Thoracic aorta (tissue), 2 donors: ENCODE results near the gene RBM45. TPM values are rescaled to one million over a fixed set of nuclear protein-coding genes. Genes with fewer than 3 reads are reported as not detected.

Experiments
- ATAC-seq: fragments of 150-250 bp; one replicate; pipeline ENCODE4 v1.8.0; 2017; ENCODE audit warnings: low read depth; ENCODE audit not compliant: insufficient number of reproducible peaks, low FRiP score
- DNase-seq: peaks from one replicate; pipeline ENCODE4 v3.0.0-alpha.2; 2020; ENCODE audit warnings: low spot score
- H3K27ac ChIP-seq, 2 donors: fragments of 200-600 bp; sonication (generic); 1 replicate in 1 of 2; 2 replicates in 1 of 2; pipeline ENCODE4 v1.5.1; 2016; ENCODE audit warnings: mild to moderate bottlenecking in 2 of 2, moderate library complexity in 2 of 2
- H3K27me3 ChIP-seq: fragments of 200-600 bp; sonication (generic); replicated peaks from 2 replicates; pipeline ENCODE4 v1.6.0; 2016; ENCODE audit warnings: mild to moderate bottlenecking; ENCODE audit not compliant: insufficient read depth
- H3K36me3 ChIP-seq: fragments of 200-600 bp; sonication (generic); one replicate; pipeline ENCODE4 v1.5.1; 2016
- H3K4me1 ChIP-seq, 2 donors: fragments of 200-600 bp; sonication (generic); 1 replicate in 1 of 2; 2 replicates in 1 of 2; pipeline versions ENCODE4 v1.5.1 to v1.6.0; 2016; ENCODE audit warnings: low read depth in 2 of 2, mild to moderate bottlenecking in 1 of 2; ENCODE audit not compliant: control insufficient read depth in 1 of 2
- H3K4me3 ChIP-seq: fragments of 200-600 bp; sonication (generic); 2 replicates; pipeline ENCODE4 v1.5.1; 2016; ENCODE audit warnings: mild to moderate bottlenecking
- H3K9me3 ChIP-seq: fragments of 200-600 bp; sonication (generic); 2 replicates; pipeline ENCODE4 v1.5.1; 2016
- total RNA-seq, 2 donors: library from RNA; depleted of rRNA; stranded (reverse); fragments of >200 nt; gene quantifications; one replicate each; pipeline versions ENCODE4 v1.1.0 to v1.2.3, GENCODE V29; 2016
- TF ChIP-seq, protein P1 (sequence below): fragments of 200-600 bp; sonication (generic); IDR thresholded peaks from one replicate; pipeline ENCODE4 v1.5.1; 2019; ENCODE audit warnings: antibody characterized with exemption

The RBM45 gene
- total RNA-seq, 2 donors from 2014 or later: 12.0 to 18.3 TPM

DNA sequence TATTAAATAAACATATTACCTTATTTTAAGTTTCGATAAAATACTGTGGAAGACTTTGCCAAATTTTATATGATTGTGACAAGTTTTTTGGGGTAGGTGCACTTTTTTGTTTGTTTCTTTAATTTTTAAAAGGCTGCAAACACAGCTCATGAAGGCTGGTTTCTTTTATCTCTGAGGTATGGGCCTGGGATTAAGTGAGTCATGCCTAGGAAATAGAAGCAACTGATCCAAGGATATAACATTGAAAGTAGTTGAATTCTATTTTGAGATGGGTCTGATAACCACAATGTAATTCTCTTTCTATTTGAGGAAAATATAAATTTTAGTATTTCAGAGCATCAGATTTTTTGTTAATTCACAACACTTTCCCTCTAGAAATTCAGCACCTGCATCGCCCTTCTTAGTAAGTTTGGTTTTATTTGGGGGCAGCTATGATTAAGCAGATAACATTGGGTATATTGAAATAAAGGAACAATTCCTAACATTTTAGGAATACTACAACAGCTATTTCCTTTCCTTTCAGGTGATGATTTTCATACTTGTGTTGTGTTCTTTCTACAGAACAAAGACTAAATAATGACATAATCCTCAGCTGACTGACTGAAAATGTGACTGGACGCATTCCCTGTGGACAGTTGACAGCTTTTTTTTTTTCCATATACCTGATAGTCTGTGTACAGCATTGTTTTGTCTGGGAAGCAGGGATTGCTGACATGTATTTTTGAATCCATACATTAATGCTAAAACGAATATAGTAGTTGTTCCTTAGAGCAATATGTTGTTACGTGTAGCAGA lies 16.8 kb downstream of the RBM45 start:
- no peak overlapping the region for H3K4me3 ChIP-seq
- DNase-seq: no peak
- no peaks in the 10 kb centered on the region for H3K27me3 ChIP-seq
- TF ChIP-seq, protein P1, sequence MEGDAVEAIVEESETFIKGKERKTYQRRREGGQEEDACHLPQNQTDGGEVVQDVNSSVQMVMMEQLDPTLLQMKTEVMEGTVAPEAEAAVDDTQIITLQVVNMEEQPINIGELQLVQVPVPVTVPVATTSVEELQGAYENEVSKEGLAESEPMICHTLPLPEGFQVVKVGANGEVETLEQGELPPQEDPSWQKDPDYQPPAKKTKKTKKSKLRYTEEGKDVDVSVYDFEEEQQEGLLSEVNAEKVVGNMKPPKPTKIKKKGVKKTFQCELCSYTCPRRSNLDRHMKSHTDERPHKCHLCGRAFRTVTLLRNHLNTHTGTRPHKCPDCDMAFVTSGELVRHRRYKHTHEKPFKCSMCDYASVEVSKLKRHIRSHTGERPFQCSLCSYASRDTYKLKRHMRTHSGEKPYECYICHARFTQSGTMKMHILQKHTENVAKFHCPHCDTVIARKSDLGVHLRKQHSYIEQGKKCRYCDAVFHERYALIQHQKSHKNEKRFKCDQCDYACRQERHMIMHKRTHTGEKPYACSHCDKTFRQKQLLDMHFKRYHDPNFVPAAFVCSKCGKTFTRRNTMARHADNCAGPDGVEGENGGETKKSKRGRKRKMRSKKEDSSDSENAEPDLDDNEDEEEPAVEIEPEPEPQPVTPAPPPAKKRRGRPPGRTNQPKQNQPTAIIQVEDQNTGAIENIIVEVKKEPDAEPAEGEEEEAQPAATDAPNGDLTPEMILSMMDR: no peak
- no peak for ATAC-seq
- no peaks in the 10 kb centered on the region for H3K4me1 ChIP-seq
- H3K36me3 ChIP-seq: no peaks in the 10 kb centered on the region
- no peak overlapping the region for H3K27ac ChIP-seq
- no peaks in the 10 kb centered on the region for H3K9me3 ChIP-seq

DNA sequence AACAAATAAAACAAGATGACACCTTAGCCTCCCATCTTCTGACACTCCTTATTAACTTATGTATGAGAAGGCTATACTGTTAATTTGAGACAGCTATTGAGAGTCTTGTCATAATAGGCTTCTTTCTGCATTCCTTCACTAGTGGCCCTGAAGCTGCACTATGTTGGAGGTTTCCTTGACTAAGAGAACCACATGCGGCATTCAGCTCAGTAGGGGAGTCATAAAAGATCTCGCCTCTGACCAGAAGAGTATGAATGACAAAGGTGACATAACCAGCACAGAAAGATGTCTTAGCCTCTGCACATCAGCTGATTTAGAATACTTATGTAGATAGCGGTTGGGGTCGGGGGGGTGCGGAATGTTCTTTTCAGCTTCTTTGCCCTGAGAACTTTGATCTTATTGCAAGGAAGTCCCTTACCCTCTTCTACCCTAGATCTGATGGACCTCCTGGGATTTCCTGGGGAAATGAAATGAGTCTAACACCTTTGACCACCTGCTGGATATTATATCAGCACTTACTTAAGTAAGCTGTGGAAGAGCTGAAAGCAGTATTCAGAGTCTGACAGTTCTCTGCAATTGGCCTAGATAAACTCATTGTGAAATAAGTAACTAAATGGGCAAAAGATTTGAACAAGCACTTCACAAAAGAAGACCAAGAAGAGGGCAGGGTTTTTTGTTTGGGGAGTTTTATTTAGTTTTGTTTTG lies 24.2 kb downstream of the RBM45 start:
- Histone ChIP-seq H3K27me3 (no peaks in the 10 kb centered on the region), H3K4me1 (no peaks in the 10 kb centered on the region), H3K9me3 (no peaks in the 10 kb centered on the region), H3K4me3 (no peak overlapping the region), H3K36me3 (peaks cover 7% of the 10 kb centered on the region), H3K27ac (no peak overlapping the region)
- ATAC-seq (no peak), DNase-seq (no peak)
- TF ChIP-seq, protein P1: no peak

DNA sequence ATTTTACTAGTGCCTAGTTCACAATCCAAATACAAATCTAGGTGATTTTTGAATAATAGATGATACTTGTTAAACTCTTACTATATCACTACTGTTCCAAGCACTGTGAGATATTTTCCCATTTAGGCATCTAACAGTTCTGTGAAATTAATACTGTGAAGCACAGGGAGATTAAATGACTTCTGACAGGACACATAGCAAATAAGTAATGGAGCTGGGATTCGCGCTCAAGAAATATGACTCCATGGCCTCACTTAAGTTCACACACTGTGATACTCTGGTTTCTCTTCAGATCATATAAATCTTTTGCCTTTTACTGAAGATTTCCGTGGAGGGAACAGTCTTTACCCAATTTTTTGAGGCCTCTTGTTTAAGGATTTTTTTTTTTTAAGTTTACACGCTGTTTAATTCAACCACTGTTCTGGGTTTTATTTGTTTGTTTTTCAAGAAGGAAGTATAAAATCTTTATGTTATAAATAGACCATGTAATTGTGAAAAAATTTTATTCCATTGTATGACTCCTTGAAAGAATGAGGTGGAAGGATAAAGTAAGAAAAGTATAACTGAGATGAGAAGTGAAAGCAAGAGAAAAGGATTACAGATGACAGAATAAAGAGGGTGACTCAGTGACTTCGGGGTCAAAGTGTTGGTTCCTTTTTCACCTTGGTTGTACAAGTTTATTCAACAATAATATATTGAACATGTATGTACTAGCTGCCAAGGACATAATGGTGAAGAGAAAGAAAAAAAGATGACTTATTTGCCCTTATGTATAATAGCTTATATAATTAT lies 30.2 kb downstream of the RBM45 start:
- TF ChIP-seq, protein P1: no peak
- H3K4me1 ChIP-seq: no peaks in the 10 kb centered on the region
- H3K27ac ChIP-seq: no peak overlapping the region
- no peaks in the 10 kb centered on the region for H3K27me3 ChIP-seq
- no peak for ATAC-seq
- H3K9me3 ChIP-seq: no peaks in the 10 kb centered on the region
- H3K36me3 ChIP-seq: no peaks in the 10 kb centered on the region
- no peak for DNase-seq
- no peak overlapping the region for H3K4me3 ChIP-seq

DNA sequence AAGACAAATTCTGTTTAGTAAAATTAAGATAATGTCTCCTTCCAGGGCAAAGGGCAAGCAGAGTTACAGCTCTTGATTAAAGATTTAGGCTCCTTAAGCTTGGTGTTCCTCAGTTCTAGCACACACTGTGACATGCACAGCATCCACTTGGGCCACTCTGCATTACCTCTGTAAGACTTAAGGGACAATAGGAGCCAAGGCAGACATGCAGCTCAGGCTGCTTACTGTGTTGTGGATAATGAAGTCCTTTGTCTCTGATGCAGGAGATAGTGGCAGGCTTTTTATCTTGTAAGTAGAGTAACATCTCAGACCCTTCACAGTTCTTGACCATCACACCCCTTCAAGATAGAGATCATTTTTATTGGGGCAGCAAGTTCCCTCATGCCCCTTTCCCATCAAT lies 31.2 kb downstream of the RBM45 start:
- TF ChIP-seq, protein P1: no peak
- no peak overlapping the region for H3K4me3 ChIP-seq
- H3K9me3 ChIP-seq: no peaks in the 10 kb centered on the region
- no peak for DNase-seq
- no peaks in the 10 kb centered on the region for H3K27me3 ChIP-seq
- H3K27ac ChIP-seq: no peak overlapping the region
- H3K4me1 ChIP-seq: no peaks in the 10 kb centered on the region
- no peak for ATAC-seq
- H3K36me3 ChIP-seq: no peaks in the 10 kb centered on the region

DNA sequence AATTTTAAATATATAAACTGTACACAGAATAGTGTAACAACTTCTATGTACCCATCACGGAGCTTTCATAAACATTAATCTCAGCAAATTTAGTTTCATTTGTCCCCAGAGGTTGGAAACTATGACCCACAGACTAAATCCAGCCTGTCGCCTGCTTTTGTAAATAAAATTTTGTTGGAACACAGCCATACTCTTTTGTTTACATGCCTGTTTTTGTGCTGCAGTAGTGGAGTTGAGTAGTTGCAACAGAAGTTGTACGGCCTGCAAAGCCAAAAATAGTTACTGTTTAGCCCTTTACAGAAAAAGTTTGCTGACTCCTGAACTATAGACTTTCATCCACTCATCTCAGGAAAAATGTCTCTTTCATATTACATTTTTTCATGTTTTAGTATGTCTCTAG lies 39.8 kb downstream of the RBM45 start:
- DNase-seq: no peak
- Histone ChIP-seq H3K36me3 (no peaks in the 10 kb centered on the region), H3K4me3 (no peak overlapping the region), H3K9me3 (no peaks in the 10 kb centered on the region), H3K27me3 (no peaks in the 10 kb centered on the region), H3K27ac (no peak overlapping the region), H3K4me1 (no peaks in the 10 kb centered on the region)
- TF ChIP-seq, protein P1: no peak
- no peak for ATAC-seq
